HCT116 (cell line): Measurements from ENCODE around the gene RTL9. TPM values are rescaled to one million over a fixed set of nuclear protein-coding genes. Genes with fewer than 3 reads are reported as not detected.
"Not testable (repeated sequence)": the region's sequence is repeated elsewhere in the genome, so short reads cannot be mapped to it uniquely, and the experiment has no call there.

ENCODE experiments used
- ATAC-seq: fragments of 200-7000 bp; cut with Tn5 transposase; 2 replicates; pipeline ENCODE4 v1.9.1; 2020; ENCODE audit warnings: mild to moderate bottlenecking, moderate library complexity
- BruUV-seq: library from RNA; stranded (reverse); fragments of 400-500 nt; replicated peaks from 2 replicates; lab custom pipeline; 2021; lab: Mats Ljungman, UMichigan
- CTCF ChIA-PET: fragments of 300-600 bp; sonication (Branson Sonifier 250); formaldehyde crosslinking; loops from one replicate; lab custom pipeline; 2021; ENCODE audit warnings: antibody characterized with exemption; lab: Charles Lee
- POLR2A ChIA-PET: fragments of 300-600, 350-600 bp; sonication (Branson Sonifier 250); formaldehyde crosslinking; loops from one replicate; lab custom pipeline; 2021; ENCODE audit warnings: antibody characterized with exemption; lab: Charles Lee
- RAD21 ChIA-PET, 2 experiments: fragments of 300-600 bp; sonication (Branson Sonifier 250); formaldehyde crosslinking; loops; one replicate each; lab custom pipeline; 2023; ENCODE audit warnings: low total read pairs in 2 of 2; ENCODE audit not compliant: uncharacterized antibody in 2 of 2, unreplicated experiment in 2 of 2, low non-redundant PET in 1 of 2; lab: Charles Lee
- DNase-seq: peaks from one replicate; pipeline ENCODE4 v3.0.0-alpha.2; 2010; ENCODE audit warnings: low read depth, low spot score
- H2AFZ ChIP-seq: fragments of 200-600 bp; shearing (Covaris generic), sonication (generic); 2 replicates; pipeline ENCODE4 v1.6.1; 2017; ENCODE audit warnings: low read depth, mixed run types, mixed read lengths, antibody characterized with exemption, low read length; ENCODE audit not compliant: poor library complexity, severe bottlenecking
- H3K27ac ChIP-seq: 2 replicates; pipeline ENCODE4 v1.5.1; 2012; ENCODE audit warnings: low read depth, low read length
- H3K27me3 ChIP-seq: fragments of 200-600 bp; sonication (generic); 2 replicates; pipeline ENCODE4 v1.6.1; 2016; ENCODE audit warnings: mixed run types, low read length, mixed read lengths; ENCODE audit not compliant: insufficient read depth
- H3K36me3 ChIP-seq, 2 experiments: fragments of 200-500 bp in 1 of 2; fragments of 200-600 bp in 1 of 2; sonication (Bioruptor generic) in 1 of 2; sonication (generic) in 1 of 2; 2 replicates each; pipeline versions ENCODE4 v1.5.1 to v1.6.1; 2014 to 2016; ENCODE audit warnings: low read length in 2 of 2, inconsistent platforms in 1 of 2, mixed read lengths in 1 of 2, mixed run types in 1 of 2; ENCODE audit not compliant: insufficient read depth in 2 of 2, control insufficient read depth in 1 of 2
- H3K4me1 ChIP-seq, 2 experiments: fragments of 200-600 bp in 1 of 2; sonication (generic) in 1 of 2; 2 replicates each; pipeline versions ENCODE4 v1.5.1 to v1.6.1; 2012 to 2017; ENCODE audit warnings: low read length in 2 of 2, inconsistent platforms in 1 of 2, mild to moderate bottlenecking in 1 of 2, mixed read lengths in 1 of 2, mixed run types in 1 of 2, moderate library complexity in 1 of 2; ENCODE audit not compliant: insufficient read depth in 2 of 2, control insufficient read depth in 1 of 2
- H3K4me2 ChIP-seq: fragments of 200-600 bp; sonication (generic); 2 replicates; pipeline ENCODE4 v1.6.1; 2017; ENCODE audit warnings: mixed run types, low read length, mixed read lengths
- H3K4me3 ChIP-seq, 2 experiments: fragments of 200-600 bp in 1 of 2; sonication (generic) in 1 of 2; replicated peaks in 1 of 2; 2 replicates each; pipeline ENCODE4 v1.5.1; 2011 to 2016; ENCODE audit warnings: low read length in 2 of 2, control low read depth in 1 of 2, low read depth in 1 of 2, mild to moderate bottlenecking in 1 of 2, mixed read lengths in 1 of 2, mixed run types in 1 of 2
- H3K79me2 ChIP-seq: fragments of 200-600 bp; sonication (generic); 2 replicates; pipeline ENCODE4 v1.6.1; 2017; ENCODE audit warnings: mild to moderate bottlenecking, mixed run types, low read length, moderate library complexity, mixed read lengths; ENCODE audit not compliant: insufficient read depth
- H3K9ac ChIP-seq: fragments of 200-600 bp; sonication (generic); 2 replicates; pipeline ENCODE4 v1.6.1; 2016; ENCODE audit warnings: low read length, mixed read lengths
- H3K9me2 ChIP-seq: fragments of 200-600 bp; sonication (generic), shearing (Covaris generic); 2 replicates; pipeline ENCODE4 v1.6.1; 2017; ENCODE audit warnings: mixed run types, mild to moderate bottlenecking, moderate library complexity; ENCODE audit not compliant: insufficient read depth
- H3K9me3 ChIP-seq, 2 experiments: fragments of 200-500 bp in 1 of 2; fragments of 200-600 bp in 1 of 2; sonication (Bioruptor generic) in 1 of 2; sonication (generic) in 1 of 2; 2 replicates each; pipeline ENCODE4 v1.6.1; 2014 to 2017; ENCODE audit warnings: low read length in 2 of 2, mixed read lengths in 2 of 2, inconsistent platforms in 1 of 2, low read depth in 1 of 2, mild to moderate bottlenecking in 1 of 2, mixed run types in 1 of 2, moderate library complexity in 1 of 2; ENCODE audit not compliant: control insufficient read depth in 1 of 2, insufficient read depth in 1 of 2
- H4K20me1 ChIP-seq: fragments of 200-600 bp; sonication (generic), shearing (Covaris generic); 2 replicates; pipeline ENCODE4 v1.6.1; 2017; ENCODE audit warnings: mixed run types, mild to moderate bottlenecking, moderate library complexity; ENCODE audit not compliant: insufficient read depth
- CBX3 ChIP-seq: IDR thresholded peaks from 2 replicates; pipeline ENCODE4 v1.6.1; 2012; ENCODE audit warnings: low read depth
- CEBPB ChIP-seq: IDR thresholded peaks from 2 replicates; pipeline ENCODE4 v1.6.1; 2012; ENCODE audit warnings: low read depth
- EGR1 ChIP-seq: IDR thresholded peaks from 2 replicates; pipeline ENCODE4 v1.6.1; 2012; ENCODE audit warnings: low read depth
- ELF1 ChIP-seq: IDR thresholded peaks from 2 replicates; pipeline ENCODE4 v1.6.1; 2012; ENCODE audit warnings: low read depth, borderline replicate concordance
- EZH2 ChIP-seq: fragments of 200-600 bp; sonication (generic); IDR thresholded peaks from 2 replicates; pipeline ENCODE4 v1.6.1; 2017; ENCODE audit warnings: antibody characterized with exemption, mixed run types
- EZH2phosphoT487 ChIP-seq: fragments of 200-600 bp; IDR thresholded peaks from 2 replicates; pipeline ENCODE4 v1.6.1; 2018; ENCODE audit warnings: antibody characterized with exemption, borderline replicate concordance
- FOSL1 ChIP-seq: IDR thresholded peaks from 2 replicates; pipeline ENCODE4 v1.6.1; 2012; ENCODE audit warnings: low read depth
- JUND ChIP-seq: IDR thresholded peaks from 2 replicates; pipeline ENCODE4 v1.6.1; 2012
- POLR2AphosphoS5 ChIP-seq: IDR thresholded peaks from 2 replicates; pipeline ENCODE4 v1.6.1; 2011; ENCODE audit warnings: mild to moderate bottlenecking, low read depth, low read length, moderate library complexity
- SIN3A ChIP-seq: IDR thresholded peaks from 2 replicates; pipeline ENCODE4 v1.6.1; 2012; ENCODE audit warnings: low read depth
- SP1 ChIP-seq: IDR thresholded peaks from 2 replicates; pipeline ENCODE4 v1.6.1; 2012; ENCODE audit warnings: low read depth
- SRF ChIP-seq: IDR thresholded peaks from 2 replicates; pipeline ENCODE4 v1.6.1; 2012; ENCODE audit warnings: low read depth
- YY1 ChIP-seq: IDR thresholded peaks from 2 replicates; pipeline ENCODE4 v1.6.1; 2011; ENCODE audit warnings: low read length, low read depth, moderate library complexity, mild to moderate bottlenecking; ENCODE audit not compliant: insufficient replicate concordance; ENCODE audit errors: extremely low read depth
- ZNF274 ChIP-seq: fragments of 200-500 bp; sonication (Bioruptor generic); IDR thresholded peaks from 2 replicates; pipeline ENCODE4 v1.6.1; 2014; ENCODE audit warnings: mild to moderate bottlenecking, low read depth, low read length, inconsistent platforms
- intact Hi-C: fragments of 100-400 bp; cut with micrococcal nuclease; formaldehyde crosslinking; loops from 2 replicates; pipeline ENCODE4 v1.10.0; 2022
- total RNA-seq: library from RNA; stranded (reverse); gene quantifications from one replicate; pipeline ENCODE4 v1.2.1, GENCODE V29; 2021; ENCODE audit not compliant: unreplicated experiment
- TF ChIP-seq, protein P1 (sequence below): IDR thresholded peaks from 2 replicates; pipeline ENCODE4 v1.6.1; 2012; ENCODE audit warnings: low read depth
- TF ChIP-seq, protein P2 (sequence below): IDR thresholded peaks from 2 replicates; pipeline ENCODE4 v1.6.1; 2012
- TF ChIP-seq, protein P3 (sequence below), 3 experiments: fragments of 200-600 bp in 1 of 3; sonication (generic) in 1 of 3; IDR thresholded peaks in 2 of 3; conservative IDR thresholded peaks in 1 of 3; 2 replicates each; pipeline ENCODE4 v1.5.1; 2012 to 2017; ENCODE audit warnings: low read depth in 2 of 3, low read length in 2 of 3, antibody characterized with exemption in 1 of 3, borderline replicate concordance in 1 of 3, control low read depth in 1 of 3, mild to moderate bottlenecking in 1 of 3, mixed read lengths in 1 of 3, mixed run types in 1 of 3, moderate library complexity in 1 of 3; ENCODE audit not compliant: insufficient read depth in 1 of 3

Gene RTL9
- total RNA-seq, 1 experiment from 2014 or later, result 0.10 TPM

DNA sequence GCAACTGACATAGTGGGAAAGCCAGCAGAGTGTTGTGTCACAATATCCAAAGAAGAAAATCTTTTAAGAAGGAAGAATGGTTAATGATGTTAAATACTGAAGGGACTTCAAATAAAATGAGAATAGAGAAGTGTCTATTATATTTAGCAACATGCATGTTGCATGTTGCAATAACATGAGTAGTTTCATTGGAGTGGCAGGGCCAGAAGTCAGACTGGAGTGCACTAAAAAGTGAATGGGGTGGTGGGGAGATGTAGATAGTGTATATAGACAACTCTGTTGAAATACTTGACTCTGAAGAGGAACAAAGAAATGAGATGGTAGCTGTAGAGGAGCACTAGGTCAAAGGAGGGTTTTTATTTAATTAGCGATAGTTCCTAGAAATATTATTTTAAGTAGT is 31.3 kb upstream of the RTL9 start:
- intact Hi-C loops, result no loop called here
- Histone ChIP-seq H3K4me1 (no peaks in the 10 kb centered on the region), H2AFZ (no peak overlapping the region), H3K9me2 (no peaks in the 10 kb centered on the region), H3K9me3 (no peaks in the 10 kb centered on the region), H4K20me1 (no peaks in the 10 kb centered on the region), H3K27ac (no peak overlapping the region), H3K4me3 (no peak overlapping the region), H3K36me3 (no peaks in the 10 kb centered on the region), H3K4me2 (no peak overlapping the region), H3K79me2 (no peaks in the 10 kb centered on the region), H3K9ac (no peak overlapping the region), H3K27me3 (no peaks in the 10 kb centered on the region)
- ChIA-PET POLR2A (no interaction called here), RAD21 (no interaction called here), CTCF (no interaction called here)
- DNase-seq (no peak), ATAC-seq (no peak)
- TF ChIP-seq EGR1 (no peak), POLR2AphosphoS5 (no peak), YY1 (no peak), EZH2phosphoT487 (no peak), SRF (no peak), JUND (no peak), CEBPB (no peak), SP1 (no peak), ELF1 (no peak), SIN3A (no peak), CBX3 (no peak), EZH2 (no peak), FOSL1 (no peak), ZNF274 (no peak)
- TF ChIP-seq, protein P1, sequence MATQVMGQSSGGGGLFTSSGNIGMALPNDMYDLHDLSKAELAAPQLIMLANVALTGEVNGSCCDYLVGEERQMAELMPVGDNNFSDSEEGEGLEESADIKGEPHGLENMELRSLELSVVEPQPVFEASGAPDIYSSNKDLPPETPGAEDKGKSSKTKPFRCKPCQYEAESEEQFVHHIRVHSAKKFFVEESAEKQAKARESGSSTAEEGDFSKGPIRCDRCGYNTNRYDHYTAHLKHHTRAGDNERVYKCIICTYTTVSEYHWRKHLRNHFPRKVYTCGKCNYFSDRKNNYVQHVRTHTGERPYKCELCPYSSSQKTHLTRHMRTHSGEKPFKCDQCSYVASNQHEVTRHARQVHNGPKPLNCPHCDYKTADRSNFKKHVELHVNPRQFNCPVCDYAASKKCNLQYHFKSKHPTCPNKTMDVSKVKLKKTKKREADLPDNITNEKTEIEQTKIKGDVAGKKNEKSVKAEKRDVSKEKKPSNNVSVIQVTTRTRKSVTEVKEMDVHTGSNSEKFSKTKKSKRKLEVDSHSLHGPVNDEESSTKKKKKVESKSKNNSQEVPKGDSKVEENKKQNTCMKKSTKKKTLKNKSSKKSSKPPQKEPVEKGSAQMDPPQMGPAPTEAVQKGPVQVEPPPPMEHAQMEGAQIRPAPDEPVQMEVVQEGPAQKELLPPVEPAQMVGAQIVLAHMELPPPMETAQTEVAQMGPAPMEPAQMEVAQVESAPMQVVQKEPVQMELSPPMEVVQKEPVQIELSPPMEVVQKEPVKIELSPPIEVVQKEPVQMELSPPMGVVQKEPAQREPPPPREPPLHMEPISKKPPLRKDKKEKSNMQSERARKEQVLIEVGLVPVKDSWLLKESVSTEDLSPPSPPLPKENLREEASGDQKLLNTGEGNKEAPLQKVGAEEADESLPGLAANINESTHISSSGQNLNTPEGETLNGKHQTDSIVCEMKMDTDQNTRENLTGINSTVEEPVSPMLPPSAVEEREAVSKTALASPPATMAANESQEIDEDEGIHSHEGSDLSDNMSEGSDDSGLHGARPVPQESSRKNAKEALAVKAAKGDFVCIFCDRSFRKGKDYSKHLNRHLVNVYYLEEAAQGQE, result no peak
- TF ChIP-seq, protein P2, sequence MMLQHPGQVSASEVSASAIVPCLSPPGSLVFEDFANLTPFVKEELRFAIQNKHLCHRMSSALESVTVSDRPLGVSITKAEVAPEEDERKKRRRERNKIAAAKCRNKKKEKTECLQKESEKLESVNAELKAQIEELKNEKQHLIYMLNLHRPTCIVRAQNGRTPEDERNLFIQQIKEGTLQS, result no peak
- TF ChIP-seq, protein P3, sequence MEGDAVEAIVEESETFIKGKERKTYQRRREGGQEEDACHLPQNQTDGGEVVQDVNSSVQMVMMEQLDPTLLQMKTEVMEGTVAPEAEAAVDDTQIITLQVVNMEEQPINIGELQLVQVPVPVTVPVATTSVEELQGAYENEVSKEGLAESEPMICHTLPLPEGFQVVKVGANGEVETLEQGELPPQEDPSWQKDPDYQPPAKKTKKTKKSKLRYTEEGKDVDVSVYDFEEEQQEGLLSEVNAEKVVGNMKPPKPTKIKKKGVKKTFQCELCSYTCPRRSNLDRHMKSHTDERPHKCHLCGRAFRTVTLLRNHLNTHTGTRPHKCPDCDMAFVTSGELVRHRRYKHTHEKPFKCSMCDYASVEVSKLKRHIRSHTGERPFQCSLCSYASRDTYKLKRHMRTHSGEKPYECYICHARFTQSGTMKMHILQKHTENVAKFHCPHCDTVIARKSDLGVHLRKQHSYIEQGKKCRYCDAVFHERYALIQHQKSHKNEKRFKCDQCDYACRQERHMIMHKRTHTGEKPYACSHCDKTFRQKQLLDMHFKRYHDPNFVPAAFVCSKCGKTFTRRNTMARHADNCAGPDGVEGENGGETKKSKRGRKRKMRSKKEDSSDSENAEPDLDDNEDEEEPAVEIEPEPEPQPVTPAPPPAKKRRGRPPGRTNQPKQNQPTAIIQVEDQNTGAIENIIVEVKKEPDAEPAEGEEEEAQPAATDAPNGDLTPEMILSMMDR (IDR thresholded peaks at IDR 0.05 in 2 of 3, conservative IDR thresholded peaks at IDR 0.05 in 1 of 3; ENCODE audit: borderline replicate concordance in 1 of 3, insufficient read depth in 1 of 3, low read depth in 2 of 3, low read length in 2 of 3), result no peak
- BruUV-seq, result no TSS peak

DNA sequence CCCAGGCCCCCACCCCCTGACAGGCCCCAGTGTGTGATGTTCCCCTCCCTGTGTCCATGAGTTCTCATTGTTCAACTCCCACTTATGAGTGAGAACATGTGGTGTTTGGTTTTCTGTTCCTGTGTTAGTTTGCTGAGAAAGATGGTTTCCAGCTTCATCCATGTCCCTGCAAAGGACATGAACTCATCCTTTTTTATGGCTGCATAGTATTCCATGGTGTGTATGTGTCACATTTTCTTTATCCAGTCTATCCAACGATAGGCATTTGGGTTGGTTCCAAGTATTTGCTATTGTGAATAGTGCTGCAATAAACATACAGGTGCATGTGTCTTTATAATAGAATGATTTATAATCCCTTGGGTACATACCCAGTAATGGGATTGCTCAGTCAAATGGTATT is 30.0 kb upstream of the RTL9 start:
- RAD21 ChIA-PET, POLR2A ChIA-PET: not testable (repeated sequence)

More for the DNA sequence above, 30.0 kb upstream of the RTL9 start:
- H3K36me3 ChIP-seq, H3K79me2 ChIP-seq, H3K27me3 ChIP-seq, BruUV-seq, H3K9ac ChIP-seq, ATAC-seq, H3K4me3 ChIP-seq, intact Hi-C loops, H4K20me1 ChIP-seq, CTCF ChIA-PET, H3K9me2 ChIP-seq, DNase-seq, H3K27ac ChIP-seq, H3K9me3 ChIP-seq, H3K4me2 ChIP-seq, H2AFZ ChIP-seq, H3K4me1 ChIP-seq: not testable (repeated sequence)
